22Rv1 (cell line): ENCODE data around the gene AR.

Source experiments
- ZFX ChIP-seq: fragments of 450-650 bp; IDR thresholded peaks from 2 replicates; pipeline ENCODE4 v1.6.1; 2017; ENCODE audit warnings: antibody characterized with exemption, borderline replicate concordance
- TF ChIP-seq, protein P1 (sequence below): fragments of 450-650 bp; IDR thresholded peaks from 2 replicates; pipeline ENCODE4 v1.5.1; 2017; ENCODE audit warnings: mild to moderate bottlenecking

DNA sequence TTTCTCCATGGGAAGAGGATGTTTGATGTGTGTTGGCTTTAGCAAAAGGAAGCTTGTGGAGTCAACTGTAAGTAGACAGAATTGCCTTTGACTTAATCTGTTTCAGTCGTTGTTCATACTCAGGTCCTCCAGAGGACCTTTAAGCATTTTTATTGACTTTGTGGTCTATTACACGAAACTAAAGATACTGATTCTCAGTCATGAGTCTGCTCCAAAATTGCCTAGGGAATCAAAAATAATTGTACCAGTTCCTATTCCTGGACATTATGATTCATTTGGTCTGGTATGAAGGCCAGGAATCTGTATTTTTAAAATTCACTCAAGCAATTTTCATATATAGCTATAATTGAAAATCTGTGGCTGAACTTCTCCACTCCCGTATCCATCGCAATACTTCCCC, 38.6 kb downstream of the AR start:
- TF ChIP-seq, protein P1, sequence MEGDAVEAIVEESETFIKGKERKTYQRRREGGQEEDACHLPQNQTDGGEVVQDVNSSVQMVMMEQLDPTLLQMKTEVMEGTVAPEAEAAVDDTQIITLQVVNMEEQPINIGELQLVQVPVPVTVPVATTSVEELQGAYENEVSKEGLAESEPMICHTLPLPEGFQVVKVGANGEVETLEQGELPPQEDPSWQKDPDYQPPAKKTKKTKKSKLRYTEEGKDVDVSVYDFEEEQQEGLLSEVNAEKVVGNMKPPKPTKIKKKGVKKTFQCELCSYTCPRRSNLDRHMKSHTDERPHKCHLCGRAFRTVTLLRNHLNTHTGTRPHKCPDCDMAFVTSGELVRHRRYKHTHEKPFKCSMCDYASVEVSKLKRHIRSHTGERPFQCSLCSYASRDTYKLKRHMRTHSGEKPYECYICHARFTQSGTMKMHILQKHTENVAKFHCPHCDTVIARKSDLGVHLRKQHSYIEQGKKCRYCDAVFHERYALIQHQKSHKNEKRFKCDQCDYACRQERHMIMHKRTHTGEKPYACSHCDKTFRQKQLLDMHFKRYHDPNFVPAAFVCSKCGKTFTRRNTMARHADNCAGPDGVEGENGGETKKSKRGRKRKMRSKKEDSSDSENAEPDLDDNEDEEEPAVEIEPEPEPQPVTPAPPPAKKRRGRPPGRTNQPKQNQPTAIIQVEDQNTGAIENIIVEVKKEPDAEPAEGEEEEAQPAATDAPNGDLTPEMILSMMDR: no peak
- TF ChIP-seq ZFX: no peak
